LoVo (cell line): ENCODE data around the gene VN1R5.

Experiments
- DNase-seq: peaks from one replicate; pipeline ENCODE4 v3.0.0-alpha.2; 2016; ENCODE audit warnings: low spot score

VN1R5 gene

GRCh38 chr1:247301176-247301540 lies 45.3 kb downstream of the VN1R5 start:
- no peak for DNase-seq

- DNase-seq, result no peak
These were observed 47.3 kb downstream of the VN1R5 start for GRCh38 chr1:247303216-247303615.

DNA sequence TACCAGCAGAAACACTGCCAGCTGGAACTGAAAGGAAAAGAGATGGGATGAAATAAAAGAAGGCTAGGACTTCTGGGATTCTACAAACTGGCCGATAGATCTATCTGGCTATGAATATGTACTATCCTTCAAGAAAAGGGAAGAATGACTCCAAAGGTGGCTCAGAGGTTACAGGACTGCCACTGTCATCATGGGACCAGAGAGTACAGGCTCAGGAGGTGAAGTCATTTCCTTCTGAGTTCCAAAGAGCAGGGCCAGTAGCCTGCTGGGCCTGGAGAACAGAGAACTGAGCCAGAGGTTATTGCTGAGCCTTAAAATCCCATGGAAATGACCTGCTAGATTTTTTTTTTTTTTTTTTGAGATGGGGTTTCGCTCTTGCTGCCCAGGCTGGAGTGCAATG lies 48.2 kb downstream of the VN1R5 start:
- no peak for DNase-seq
